GM19025 (cell line): Measurements from ENCODE around the gene DAPK1.
A peak's percentile ranks its signal among the peaks of the same experiment; 100 is the strongest.

ENCODE experiments used
- ATAC-seq: cut with Tn5 transposase; IDR thresholded peaks from one replicate; pipeline ENCODE4 v1.9.1; 2021; ENCODE audit warnings: mild to moderate bottlenecking, low read depth, moderate library complexity; ENCODE audit not compliant: unreplicated experiment

DAPK1 gene

DNA sequence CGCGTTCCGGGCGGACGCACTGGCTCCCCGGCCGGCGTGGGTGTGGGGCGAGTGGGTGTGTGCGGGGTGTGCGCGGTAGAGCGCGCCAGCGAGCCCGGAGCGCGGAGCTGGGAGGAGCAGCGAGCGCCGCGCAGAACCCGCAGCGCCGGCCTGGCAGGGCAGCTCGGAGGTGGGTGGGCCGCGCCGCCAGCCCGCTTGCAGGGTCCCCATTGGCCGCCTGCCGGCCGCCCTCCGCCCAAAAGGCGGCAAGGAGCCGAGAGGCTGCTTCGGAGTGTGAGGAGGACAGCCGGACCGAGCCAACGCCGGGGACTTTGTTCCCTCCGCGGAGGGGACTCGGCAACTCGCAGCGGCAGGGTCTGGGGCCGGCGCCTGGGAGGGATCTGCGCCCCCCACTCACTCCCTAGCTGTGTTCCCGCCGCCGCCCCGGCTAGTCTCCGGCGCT is at the start of gene DAPK1:
Gene DAPK1 (plus strand): TSS at position 264 of the 442 bp plus-strand sequence. CDS start 1,211 bp downstream, outside the sequence.
- ATAC-seq, result peak; percentile 61

DNA sequence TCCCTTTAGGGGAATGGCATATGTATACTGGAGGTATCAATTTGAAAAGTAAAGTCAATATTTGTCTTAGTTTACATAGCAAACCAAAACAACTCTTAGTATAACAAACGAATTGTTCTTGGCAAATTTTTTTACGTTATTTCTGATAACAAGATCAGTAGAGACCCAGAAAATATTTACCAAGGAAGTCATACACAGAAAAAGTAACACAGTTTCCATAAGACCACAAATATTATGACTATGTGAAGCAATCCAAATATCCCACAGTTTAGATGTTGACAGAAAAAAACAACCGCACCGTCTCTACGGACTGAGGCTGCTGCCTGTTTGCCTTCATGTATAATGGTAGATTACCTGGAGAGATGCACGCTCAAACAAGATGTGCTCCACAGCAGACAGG is 46.5 kb upstream of the DAPK1 start:
- ATAC-seq, result no peak

DNA sequence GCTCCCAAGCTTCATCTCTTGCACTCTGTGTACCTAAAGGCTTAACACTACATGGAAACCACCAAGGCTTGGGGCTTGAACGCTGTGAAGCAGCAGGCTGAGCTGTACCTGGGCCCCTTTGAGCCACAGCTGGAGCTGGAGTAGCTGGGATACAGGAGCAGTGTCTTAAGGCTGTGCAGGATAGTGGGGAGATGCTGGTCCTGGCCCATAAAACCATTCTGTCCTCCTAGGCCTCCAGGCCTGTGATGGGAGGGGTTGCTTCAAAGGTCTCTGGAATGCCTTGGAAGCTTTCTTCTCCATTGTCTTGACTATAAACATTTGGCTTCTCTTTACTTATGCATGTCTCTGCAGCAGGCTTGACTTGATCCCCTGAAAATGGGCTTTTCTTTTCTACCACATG is 42.3 kb upstream of the DAPK1 start:
- ATAC-seq, result no peak

DNA sequence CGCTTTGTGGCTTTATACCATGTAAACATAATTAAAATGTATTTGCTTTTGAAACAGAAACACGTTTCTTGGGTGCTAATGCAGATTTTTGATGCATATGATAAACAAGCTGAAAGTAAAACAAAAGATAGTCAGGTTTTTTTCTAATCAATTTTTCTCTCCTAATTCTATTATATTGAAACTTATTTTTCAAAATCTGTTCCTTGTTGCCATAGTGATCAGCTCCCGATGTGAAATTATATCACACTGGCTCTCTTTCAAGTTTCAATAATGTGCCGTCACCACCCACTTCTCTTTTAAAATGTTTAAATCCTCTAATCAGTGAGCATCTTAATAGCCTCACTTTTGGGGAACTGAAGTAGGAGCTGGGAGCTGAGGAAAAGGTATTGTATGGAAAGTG is 36.4 kb upstream of the DAPK1 start:
- ATAC-seq, result no peak

DNA sequence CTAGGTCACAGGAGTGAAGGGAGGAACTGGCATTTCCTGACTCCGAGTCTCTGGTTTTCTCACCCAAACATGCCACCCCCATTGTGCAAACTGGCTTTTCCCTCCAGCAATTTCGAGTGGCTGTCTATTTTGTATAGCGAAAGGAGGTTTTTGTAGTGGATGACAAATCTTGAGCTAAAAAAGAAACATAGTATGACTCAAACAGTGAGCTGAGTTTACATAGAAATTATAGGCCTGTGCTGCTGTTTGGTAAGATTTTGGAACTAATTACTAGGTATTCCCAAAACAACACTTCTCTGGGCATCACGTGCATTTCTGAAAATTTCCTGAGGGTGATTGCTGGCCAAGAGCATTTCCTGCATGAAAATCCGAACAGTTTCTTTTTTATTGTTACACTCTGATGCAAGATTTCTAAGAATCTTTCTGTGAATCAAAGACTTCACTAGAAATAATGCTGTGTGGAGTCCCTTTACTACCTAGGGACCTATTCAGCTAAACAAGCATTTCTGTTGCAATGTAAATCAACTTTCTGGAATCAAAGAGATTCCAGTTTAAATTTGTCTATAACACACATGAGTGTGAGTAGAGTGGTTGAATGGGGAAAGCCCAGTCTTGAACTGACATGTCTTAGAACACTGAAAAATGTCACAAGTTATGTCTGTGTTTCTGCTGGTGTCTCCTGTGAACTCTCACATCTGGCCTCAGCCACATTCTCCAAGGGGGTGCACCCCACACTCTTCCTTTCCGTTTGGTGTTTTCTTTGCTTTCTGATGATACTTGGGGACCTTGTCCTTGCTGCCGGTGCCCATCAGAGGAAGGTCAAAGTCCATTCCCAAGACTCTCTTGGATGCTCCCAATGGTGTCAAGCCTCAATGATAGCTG is 33.3 kb upstream of the DAPK1 start:
- ATAC-seq, result peak; percentile 62

DNA sequence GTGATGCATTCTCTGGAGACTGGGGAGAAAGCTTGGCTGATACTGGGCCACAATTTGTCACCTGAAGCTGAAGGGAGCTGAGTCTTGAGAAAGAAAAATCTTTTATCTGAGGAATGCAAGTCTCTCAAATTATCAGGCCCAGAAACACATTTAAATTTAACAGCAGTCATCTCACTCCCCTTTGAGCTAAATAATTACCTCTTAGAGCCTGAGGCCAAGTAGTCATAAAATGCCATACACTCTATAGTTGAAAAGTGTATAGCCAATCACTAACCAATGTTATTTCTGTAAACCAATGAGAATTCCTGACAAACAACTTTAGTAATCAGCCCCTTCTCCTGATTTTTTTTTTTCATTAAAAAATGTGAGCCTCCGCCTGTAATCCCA is 32.7 kb upstream of the DAPK1 start:
- ATAC-seq, result no peak

DNA sequence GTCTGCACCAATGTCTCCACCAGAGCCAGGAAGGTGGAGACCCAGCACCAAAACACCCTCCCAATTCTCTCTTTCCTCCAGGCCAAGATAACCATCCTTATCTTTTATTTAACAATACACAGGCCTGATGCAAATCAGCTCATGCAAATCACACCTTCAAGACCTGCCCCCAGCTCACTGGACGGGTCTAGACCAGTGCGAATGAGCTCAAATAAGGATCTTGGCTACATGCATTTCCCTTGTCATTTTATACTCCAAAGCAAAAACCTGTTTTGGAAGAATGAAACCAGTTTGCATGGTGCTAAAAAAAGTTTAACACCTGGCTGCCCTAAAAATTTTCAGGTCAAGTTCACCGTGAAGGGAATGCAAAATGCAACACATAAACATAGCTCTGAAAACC is 31.9 kb upstream of the DAPK1 start:
- no peak for ATAC-seq

DNA sequence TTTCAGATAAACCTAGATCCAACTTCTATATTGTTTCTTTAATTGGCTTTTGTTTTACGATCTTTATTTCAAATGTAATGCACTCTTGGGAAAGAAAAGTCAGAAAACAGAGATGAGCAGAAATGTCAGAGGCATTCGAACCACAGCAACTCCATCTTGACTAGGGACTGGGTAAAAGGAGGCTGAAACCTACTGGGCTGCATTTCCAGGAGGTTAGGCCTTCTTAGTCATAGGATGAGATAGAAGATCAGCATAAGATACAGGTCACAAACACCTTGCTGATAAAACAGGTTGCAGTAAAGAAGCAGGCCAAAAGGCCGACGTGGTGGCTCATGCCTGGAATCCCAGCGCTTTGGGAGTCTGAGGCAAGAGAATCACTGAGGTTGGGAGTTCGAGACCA is 30.5 kb upstream of the DAPK1 start:
- ATAC-seq, result no peak

DNA sequence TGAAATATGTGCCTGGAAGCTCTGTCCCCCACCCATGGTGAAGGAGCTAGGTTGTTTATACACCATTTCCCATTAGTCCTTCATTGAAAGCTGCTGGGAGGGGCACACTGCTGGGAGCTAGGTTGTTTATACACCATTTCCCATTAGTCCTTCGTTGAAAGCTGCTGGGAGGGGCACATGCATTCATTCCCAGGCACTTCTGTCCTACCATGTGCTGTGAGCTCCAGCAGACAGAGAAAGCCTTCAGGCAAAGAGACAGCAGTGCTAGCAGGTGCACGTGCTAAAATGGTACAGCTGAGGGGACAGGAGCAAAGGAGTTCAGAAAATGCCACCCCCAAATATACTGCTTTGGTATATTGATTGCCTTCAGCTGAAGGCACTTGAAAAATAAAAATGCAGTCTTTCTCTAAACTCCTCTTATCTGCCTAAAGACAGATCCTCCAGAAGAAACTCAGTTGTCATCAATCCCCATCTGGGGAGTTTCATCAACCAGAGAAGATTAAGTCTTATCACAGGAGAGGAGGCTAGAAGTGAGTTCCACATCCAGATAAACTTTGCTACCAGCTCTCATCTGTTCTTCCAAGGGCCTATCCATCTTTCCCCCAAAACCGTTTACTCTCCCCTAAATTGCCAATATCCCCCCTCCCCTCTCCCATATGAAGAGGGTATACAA is 27.7 kb upstream of the DAPK1 start:
- no peak for ATAC-seq

DNA sequence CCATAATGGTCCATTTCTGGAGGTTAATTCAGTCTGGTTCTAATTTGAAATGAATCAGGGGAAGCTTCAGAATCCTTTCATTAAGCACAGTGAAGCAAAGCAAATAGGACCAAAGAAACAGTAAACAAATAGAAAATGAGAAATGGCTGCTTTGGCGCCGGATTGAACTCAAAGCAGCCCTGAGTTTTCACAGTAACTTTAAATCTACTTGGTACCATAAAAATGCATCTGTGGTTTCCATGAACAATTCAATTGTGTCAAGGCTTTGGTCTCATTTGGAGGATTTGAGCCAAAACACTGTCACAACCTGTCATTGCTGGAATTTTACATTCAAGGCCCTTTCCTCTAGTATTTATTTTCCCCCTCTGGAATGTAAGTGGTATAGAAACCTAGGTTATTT is 25.9 kb upstream of the DAPK1 start:
- no peak for ATAC-seq

DNA sequence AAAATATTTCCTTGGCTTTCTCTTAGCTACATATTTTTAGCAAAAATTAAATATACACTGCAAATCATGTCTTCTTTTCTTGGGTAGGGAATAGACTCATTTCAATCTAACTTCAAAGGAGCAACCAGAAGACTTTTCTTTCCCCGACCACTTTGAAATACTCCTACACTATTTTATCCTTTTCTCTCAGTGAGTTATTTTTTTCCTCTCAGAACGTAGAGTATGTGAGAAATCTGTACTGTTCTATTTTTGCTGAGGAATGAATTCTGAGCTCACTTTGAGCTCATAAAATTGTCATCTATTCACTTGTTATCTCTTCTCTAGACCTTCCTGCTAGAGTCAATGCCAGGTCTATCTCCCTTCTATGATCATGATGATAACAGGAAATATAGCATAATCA is 22.2 kb upstream of the DAPK1 start:
- no peak for ATAC-seq

DNA sequence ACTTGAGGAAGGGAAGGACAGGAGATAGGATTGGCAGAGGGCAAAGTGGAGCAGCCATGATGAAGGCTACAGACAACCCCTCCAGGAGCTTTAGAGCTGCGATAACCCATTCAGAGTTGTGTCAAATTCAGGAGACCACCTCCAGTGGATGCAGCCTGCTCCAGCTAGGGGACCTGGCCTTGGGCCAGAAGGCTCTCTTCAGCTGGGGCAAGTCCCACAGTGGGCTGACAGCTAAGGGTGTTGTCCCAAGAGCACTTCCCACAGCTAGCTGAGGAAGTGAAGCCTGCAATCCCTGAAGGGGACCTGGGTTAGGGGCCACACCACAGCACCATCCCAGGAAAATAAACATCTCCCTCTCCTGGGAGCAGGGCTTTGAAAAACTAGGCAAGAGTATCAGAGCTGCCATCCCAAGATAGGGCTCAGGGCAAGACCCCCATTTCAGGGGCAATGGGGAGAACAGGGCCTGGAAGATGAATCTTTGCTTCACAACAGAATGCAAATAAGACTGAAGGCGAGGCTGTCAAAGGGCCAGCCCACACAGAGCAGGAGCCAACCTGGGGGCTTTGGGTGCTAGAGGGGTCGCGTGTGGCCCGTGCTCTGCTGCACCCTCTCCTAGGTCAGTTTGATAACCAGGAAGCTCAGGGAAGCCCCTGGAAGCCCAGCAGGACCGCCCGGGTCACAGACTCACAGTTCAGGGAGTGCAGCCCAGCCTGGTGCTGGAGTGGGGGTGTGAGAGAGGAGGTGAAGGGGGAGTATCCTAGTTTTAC is 19.3 kb upstream of the DAPK1 start:
- ATAC-seq, result no peak

DNA sequence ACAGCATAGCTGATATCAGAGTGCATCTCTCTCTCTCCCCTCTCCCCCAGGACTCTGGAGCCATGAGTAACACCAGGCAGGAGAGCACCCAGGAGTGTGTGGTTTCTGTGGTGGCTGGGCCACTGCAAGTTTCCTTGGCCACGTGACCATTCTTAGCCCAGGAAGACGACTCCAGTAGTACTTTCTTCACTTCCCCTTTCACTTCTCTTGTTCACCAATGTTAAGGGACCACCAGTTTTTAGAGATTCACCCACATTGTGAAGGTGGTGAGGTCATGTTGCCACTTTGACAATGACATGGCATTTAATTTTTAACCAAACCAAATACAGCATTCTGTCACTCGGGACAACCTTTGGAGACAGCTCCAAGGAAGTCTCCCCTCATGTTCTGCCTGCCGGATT is 17.9 kb upstream of the DAPK1 start:
- peak; percentile 91 for ATAC-seq

DNA sequence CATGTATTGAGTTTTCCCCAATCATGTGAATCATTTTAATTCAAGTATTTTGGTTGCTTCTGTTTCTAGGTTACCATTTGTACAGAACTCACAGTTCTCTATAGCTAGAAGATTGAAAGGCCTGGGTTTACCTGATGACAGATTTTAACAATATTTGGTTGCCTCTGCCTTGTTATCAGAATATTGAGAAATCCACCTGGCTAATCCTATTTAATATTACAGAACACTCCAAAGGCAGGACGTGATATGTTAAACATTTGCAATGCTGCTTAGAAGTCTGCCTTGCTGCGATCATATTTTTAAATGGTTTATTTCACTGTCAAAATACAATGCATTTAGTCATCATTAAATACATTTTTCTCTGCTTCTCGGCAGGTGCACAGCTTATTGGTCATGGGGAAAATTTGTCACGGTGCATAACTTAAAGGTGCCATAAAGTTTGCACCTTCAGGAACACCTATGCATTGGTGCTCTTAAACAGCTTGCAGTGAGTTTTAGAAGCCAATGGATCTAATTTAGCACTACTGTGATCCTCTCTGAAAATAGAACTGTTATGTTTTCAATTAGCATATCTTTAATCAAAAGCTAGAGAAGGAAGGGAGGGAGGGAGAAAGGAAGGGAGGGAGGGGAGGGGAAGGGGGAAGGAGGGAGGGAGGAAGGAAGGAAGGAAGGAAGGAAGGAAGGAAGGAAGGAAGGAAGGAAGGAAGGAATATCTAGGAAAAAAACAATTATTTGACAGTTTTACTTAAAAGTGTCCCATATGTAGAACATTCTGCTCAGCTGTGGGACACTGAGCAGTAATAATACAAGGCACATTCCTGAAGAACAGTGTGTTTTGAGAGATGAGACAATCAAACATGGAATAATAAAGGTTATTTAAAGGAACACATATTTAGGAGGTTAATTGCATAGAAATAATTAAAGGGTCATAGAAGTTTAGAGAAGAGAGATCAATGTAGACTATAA is 15.5 kb upstream of the DAPK1 start:
- no peak for ATAC-seq

DNA sequence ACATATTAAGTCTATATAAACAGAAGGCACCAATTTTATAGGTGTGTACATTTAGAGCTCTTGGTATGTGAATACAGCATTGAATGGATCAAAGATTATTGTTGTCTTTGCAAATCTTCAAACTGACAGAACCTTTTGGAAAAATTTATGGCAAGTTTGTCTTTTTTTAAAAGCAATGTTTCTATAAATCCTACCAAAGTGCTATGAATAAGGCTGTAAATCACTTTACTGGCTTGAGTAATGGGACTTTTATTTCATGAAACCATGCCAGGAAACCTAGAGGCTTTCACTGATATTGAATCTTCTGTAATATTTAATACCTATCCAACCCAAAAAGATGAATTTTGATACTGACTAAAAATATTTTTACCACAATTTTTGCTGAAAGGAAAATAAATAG is 7.4 kb upstream of the DAPK1 start:
- ATAC-seq, result no peak

DNA sequence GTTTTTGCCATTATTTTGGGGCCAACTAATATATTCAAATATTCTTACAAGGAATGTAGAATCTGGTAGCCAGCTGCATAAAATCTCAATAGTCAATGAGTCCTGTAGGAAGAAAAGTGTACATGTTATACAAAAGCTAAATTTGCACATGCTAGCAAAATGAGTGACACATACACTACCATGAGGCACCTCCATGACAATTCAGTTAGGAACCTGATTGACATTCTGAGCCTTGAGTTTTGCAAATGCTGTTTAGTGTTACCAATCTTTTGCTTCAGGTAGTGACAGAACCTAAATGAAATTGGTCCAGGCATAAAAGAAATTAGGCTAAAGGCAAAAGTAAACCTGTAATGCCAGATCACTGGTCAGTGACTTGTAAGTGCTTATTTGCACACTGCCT is 6.8 kb upstream of the DAPK1 start:
- ATAC-seq, result no peak

DNA sequence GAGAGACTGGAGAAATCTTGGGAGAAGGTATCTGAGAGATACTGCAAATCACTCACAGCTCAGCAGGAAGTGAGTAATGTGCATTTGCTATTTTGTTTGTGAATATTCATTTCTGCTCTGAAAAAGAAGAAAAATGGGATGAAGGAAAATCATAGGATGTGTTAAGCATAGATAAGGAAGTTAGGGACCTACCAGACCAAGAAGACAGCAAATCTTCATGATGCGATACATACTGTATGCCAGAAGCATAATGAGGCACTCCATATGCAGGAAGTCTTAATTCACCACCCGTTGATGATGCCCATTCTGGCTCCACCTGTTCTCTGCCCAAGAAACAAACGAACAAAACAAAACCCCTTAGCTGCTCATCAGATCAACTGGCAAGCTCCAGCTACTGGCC is 6.1 kb upstream of the DAPK1 start:
- ATAC-seq, result no peak

DNA sequence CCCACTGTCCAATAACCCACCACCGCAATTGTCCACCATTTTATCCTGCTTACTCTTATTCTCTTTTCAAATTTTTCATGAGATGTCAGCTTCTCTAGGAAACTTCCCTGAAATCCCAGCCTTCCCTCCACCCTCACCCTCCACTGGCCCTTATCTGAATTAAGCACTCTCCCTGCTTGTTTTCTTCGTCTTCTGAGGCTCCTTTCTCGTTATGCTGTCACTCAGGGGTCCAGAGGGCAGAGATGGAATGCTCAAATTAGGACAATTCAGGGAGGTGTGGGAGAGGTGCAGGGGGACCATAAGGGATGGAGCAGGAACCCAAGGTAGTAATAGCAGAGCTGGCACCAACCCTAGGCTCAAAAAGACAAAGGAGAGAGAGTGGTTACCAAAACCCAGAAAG is 5.0 kb upstream of the DAPK1 start:
- ATAC-seq, result no peak

DNA sequence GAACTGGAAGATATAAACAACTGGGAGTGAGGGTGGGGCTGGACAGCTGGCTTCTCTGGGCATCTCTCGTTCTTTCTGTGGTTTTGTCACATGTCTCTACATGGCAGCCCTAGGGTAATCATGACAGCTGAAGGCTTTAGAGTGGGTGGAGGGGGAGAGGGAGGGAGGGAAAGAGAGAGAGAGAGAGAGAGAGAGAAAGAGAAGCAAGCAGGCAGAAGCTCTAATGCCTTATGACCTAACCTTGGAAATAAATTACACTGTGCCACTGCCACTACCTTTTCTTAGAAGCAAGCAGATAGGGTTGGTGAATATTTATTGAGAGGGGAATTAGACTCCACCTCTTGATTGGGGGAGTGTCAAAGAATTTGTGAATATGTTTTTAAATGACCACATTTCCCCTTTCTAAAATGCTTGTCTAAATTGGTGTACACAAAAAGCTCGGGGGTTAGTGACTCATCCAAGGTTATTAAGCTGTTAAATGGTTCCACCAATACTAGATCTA is 2.6 kb upstream of the DAPK1 start:
- no peak for ATAC-seq

DNA sequence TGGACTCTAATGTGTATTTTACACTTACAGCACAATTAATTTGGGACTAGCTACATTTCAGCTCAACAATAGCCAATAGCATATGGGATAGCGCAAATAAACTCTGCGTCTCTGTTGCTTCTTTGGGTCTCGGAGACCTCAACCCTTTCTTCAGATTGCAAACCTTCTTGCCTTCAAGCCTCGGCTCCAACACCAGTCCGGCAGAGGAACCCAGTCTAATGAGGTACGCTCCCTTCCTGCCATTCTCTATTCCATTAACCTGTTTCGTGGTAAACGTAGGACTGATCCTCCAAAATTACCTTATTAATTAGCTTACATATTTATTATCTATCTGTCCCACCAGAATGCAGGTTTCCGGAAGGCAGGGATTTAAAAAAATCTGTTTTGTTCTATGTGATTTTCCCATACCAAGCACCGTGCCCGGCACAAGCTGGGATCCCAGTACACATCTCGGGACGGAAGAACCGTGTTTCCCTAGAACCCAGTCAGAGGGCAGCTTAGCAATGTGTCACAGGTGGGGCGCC is 525 bp upstream of the DAPK1 start:
- no peak for ATAC-seq
